Hematopoietic multipotent progenitor cell treated with erythropoietin and hydrocortisone succinate and interleukin-3 and kit ligand, for 17 days (in vitro differentiated cells): ENCODE data around the gene FTSJ1.

Source experiments
- DNase-seq: peaks from one replicate; pipeline ENCODE4 v3.0.0-alpha.2; 2015; ENCODE audit warnings: low spot score

Gene FTSJ1

DNA sequence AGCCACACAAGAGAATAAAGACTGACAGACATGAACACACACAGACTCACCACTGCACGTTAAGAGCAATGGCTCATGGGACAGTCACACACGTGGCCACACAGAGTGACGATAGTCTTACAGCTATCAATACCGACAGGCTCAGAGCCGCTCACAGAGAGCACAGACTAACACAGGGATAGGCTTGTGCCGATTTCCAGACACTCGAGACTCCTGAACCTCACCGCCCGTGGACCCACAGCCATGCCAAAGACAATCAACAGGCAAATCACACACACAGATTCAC, 5.2 kb upstream of the FTSJ1 start:
- no peak for DNase-seq

DNA sequence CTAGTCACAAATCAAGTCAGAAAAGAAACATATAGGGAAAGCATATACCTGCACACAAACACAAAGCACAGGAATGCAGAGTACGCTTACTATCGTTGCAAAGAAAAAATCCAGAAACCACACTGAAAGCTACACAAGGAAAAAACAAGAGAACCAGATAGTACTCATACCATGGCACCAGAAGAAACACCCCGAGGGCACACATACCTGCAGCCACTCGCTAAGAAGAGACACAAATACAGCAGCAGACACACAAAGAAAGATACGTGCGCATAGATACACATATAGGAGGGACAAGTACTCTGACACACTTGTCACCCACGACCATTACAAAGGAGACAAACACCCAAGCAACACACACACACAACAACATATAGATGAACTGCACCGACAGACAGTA, 4.5 kb upstream of the FTSJ1 start:
- DNase-seq = no peak

DNA sequence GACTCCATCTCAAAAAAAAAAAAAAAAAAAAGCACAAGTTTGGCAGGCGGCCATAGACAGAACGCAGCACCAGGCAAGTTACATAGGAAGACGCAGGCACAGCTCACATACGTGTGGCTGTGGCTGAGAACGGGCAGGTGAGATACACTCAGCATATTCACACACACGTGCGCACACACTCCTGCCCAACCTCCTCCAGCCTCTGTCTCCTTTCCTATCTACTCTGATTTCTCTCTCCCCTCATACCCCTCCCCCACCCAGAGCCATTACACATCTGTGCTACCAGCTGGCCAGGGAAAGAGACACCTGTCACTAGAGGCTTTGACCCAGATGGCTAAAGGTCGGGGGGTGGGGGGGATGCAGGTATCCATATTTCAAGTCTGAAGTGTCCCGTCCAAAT, 3.8 kb upstream of the FTSJ1 start:
- DNase-seq = no peak

DNA sequence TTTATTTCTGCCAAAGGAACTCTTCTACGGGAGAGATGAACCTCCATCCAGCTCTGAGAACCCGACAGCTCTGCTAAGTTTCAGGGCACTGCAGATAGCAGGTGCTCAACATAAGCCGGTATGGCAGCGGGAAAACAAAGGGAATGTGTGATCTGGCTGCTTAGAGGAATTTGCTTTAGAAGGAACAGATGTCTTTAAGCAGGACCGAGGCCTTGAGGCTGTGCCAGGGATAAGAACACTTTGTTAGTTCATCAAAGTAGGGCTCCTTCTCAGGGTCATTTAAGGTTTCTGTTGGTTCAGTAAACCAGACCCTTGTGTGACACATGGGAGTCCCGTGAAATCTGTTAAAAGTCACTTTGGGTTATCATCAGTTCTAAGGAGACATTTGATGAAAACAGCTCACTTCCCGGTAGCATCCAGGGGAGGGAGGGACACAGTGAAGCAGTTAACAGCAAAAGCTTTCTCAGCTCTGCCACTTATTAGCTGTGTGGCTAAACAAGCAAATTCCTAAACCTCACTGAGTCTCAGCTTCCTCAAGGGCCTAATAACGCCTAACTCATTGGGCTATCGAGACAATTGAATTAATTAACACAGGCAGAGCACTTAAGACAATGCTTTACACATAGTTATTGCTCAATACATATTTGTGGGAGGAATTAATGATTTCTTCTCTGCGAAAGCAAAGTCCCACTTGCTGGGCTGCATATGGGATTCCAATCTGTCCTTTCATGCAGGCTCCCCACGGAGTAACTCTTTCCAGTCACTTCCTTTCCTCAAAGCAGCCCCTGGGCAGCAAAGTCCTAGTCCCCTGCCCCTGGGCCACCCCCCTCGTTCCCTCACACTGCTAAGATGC, 2.9 kb upstream of the FTSJ1 start:
- no peak for DNase-seq

DNA sequence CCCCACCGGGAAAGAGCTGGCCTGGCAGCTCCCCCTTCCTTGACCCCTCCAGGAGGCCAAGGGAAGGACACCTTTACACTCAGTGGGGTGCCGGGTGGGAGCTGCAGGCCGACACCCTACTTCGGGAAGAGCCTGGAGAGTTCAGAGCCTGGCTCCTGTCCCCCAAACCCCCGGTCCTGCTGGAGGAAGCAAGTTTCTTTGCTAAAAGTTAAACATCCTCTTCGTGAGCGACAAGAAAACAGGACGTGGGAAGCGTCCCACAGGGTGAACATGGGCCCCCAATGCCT, 2.4 kb upstream of the FTSJ1 start:
- no peak for DNase-seq

DNA sequence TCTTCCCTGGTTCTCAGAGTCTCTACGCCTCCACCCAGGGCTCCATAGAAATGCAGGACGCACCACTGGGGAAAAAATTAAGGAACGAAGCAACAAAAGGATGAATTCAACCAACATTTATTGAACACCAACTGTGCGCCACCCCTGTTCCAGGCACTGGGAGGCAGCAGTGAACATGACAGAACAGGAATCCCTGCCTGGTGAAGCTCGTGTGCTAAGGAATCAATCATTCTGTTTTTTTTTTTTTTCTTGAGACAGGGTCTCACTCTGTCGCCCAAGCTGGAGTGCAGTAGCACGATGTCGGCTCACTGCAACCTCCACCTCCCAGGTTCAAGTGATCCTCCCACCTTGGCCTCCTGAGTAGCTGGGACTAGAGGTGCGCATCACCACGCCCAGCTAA, 1.9 kb upstream of the FTSJ1 start:
- DNase-seq = no peak

DNA sequence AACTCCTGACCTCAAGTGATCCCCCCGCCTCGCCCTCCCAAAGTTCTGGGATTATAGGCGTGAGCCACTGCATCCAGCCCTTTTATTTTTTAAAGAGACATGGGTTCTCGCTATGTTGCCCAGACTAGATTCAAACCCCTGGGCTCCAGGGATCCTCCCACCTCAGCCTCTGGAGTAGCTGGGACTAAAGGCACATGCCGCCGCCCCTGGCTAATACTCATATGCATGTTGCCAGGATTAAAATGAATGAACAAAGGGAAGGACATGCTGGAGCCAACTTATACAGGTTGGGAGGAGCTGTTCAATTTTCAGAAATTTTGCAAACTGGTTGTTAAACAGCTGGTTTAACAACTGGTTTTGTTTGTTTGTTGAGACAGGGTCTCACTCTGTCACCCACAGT, 1.4 kb upstream of the FTSJ1 start:
- DNase-seq = no peak

DNA sequence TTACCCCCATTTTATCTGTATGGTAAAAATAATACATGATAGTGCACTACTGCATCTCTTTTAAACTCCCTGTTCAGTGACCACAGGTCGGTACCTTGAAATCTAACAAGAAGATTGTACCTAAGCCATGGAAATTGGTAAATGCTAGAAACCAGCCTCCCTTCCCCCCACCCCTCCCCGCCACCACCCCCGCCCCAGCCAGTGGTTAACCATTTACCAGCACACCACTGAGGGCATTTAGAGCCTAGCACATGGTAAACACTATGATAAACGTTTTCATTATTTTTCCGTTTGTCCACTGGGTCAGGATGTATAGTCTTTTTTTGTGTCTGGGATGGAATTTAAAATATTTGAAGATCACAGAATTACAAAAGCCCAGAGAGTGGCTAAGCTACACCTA, 703 bp upstream of the FTSJ1 start:
- DNase-seq = no peak

DNA sequence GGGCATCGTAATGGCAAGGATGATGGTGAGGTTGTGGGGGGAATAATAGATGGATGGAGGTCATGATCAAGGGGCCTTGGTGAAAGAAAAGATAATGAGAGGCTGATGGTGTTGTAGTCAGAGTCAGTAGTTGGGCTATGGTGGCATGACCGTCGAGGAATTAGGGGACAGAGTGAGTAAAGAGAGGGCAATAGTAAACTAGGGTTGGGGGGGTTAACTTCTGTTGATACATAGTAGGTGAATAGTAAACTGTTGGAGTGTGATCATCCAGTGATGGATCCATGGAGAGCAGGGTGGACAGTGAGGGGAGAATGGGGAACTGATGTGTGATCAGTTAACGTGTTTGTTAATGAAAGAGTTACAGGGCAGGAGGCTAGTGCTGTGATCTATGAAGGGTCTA, 920 bp downstream of the FTSJ1 start:
- DNase-seq = no peak

DNA sequence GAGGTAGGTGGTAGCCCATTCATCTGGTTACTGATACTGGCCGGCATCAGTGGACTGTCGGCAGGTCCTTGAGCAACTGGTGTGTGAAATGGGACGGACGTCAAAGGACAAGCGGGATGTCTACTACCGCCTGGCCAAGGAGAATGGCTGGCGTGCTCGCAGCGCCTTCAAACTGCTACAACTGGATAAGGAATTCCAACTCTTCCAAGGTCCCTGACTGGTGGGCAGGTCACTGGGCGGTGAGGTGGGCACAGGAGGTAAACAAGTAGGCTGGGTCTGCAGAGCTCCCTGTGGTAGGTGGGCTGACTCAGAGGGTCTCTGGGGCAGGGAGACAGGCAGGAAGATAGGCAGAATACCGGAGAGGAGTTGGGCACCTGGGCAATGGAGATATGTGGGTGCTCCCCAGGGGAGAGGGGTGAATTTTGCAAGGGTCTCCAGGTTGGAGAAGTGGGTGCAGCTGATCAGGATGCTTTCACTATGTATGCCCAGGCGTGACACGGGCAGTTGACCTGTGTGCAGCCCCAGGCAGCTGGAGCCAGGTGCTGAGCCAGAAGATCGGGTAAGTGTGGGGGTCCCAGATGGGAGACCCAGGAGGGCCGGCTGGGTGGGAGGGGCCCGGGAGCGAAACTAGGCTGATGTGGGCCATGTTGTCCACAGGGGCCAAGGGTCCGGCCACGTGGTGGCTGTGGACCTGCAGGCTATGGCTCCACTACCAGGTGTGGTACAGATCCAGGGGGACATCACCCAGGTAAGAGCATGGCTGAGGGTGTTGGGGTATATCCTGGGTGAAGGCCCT, 2.2 kb downstream of the FTSJ1 start:
- DNase-seq = no peak

DNA sequence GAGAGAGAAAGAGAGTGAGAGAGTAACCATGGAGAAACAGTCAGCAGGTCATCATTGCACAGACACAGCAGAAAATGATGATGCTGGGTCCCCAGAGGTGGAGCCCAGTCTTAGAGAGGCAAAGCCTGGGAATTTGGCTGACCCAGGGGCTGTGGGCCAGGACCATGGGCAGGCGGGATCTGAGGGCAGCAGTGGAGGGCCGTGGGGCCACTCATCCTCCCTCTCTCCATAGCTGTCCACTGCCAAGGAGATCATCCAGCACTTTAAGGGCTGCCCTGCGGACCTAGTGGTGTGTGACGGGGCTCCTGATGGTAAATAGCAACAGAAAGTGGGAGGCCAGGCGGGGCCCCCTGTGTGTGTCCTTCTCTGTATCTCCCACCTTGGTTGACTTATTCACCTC, 2.8 kb downstream of the FTSJ1 start:
- no peak for DNase-seq

DNA sequence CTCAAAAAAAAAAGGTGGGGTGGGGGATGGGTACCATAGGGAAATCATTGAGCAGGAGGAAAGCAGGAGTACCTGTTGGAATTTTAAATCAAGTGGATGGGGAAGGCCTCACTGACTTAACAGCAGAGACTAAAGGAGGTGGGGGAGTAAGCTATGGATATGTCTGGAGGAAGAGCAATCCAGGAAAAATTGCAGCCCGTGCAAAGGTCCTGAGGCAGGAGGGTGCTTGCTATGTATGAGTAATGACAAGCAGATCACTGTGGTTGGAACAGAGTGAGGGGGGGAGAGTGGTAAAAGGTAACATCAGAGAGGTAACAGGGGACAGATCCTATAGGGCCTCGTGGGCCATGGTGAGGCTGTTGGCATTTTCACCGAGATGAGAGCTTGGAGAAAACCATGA, 4.1 kb downstream of the FTSJ1 start:
- DNase-seq = no peak

DNA sequence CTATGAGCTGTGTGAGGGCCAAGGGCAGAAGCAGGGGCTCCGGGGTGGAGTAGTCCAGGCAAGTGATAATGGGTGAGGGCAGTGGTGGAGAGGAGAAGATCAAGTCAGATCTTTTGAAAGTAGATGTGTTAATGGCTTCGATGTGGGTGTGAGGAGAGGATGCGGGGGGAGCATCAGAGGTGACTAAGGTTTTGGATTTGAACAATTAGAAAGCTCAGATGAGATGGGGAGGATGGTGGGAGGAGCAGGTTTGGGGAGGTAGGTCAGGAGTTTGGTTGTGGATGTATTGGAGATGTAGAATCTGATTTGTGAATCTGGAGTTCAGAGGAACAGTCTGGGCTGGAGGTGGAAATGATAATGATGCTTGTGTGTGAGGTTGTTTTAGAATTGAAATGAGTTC, 4.6 kb downstream of the FTSJ1 start:
- no peak for DNase-seq

DNA sequence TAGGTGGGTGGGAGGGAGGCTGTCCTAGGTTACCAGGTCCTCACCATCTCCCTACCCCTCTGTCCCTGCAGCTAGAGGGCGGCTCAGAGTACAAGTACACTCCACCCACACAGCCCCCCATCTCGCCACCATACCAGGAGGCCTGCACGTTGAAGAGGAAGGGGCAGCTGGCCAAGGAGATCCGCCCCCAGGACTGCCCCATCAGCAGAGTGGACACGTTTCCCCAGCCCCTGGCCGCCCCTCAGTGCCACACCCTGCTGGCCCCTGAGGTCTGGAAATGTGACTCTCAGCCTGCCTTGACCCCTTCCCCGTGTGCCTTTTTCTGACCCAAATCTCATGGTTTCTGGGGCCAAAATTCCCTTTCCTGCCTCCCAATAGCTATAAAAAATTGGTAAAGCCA, 6.5 kb downstream of the FTSJ1 start:
- no peak for DNase-seq

DNA sequence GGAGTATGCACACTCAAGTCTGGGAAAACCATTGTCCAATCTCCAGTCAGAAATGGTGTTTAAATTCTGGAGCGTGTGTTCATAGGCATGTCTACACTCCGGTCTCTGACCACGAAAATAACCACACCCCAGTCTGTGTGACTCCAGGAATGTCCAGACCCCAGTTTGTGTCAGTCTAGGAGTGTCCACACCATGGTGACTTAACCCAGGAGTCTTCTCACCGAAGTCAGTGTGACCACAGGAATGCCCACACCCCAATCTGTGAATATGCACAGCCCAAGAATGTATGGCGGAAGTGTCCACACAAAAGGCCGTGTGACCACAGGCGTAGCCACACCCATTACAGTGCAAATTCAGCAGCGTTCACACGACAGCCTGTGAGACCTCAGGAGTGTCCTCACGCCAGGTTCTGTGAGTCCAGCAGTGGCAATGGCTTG, 11.4 kb downstream of the FTSJ1 start:
- no peak for DNase-seq

DNA sequence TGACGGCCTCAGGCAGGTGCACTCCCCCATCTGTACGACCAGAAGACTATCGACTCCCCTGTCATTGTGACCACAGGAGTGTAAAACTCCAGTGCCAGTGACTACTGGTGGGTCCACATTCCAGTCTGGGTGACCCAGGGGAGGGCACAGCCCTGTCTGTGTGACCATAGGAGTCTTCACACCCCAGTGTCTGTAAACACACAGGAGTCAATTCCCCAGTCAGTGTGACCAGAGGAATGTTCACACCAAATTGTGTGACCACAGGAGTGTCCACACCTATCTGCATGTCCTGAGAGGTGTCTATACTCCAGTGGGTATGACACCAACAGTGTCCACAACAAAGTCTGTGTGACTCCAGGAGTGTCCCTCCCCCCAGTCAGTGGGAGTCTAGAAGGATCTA, 12.0 kb downstream of the FTSJ1 start:
- DNase-seq = no peak

DNA sequence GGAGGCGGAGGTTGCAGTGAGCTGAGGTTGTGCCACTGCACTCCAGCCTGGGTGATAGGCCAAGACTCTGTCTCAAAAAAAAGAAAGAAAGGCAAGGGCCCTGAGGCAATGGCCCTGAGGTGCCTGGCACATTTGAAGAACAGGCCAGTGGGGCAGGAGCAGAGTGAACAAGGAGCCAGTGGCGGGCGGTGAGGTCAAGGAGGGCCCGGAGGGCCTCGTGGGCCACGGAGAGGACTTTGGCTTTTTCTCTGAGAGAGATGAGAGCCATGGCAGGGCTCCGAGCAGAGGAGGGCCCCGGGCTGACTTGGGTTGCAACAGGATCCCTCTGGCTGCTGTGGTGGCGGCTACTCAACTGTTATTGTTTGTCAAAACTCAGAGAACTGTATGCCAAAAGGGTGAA, 13.3 kb downstream of the FTSJ1 start:
- no peak for DNase-seq

DNA sequence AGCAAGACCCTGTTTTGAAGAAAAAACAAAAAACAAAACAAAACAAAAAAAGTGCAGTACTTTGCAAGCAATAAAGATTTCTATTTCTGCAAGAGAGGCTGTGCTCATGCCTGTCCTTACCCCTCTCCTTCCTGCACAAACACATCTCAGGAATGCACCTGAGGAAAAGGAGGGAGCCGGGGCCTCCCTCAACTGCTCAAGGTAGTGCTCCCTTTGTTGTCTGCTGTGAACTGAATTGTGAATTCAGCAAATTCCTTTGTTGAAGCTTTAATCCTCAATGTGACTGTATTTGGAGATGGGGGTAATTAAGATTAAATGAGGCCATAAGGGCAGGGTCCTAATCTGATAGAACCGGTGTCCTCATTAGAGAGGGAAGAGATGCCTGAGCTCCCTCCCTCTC, 13.9 kb downstream of the FTSJ1 start:
- DNase-seq = no peak

DNA sequence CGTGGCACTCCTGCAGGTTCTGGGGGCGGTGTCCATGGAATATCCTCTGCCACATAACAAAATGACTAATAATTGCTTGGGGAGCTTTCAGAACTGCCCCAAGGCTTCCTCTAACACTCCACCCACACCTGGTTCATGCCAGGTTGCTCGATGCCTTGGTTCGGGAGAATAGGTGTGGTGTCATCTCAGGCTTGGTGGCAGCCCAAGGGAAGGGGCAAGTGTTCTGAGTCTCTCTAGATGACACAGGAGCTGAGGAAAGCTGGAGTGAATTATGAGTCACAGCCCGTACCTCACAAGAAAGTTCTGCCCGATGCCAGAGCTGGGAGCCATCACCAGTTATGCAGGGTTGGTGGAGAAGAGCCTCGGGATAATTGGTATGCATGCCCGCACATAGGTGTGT, 14.7 kb downstream of the FTSJ1 start:
- DNase-seq = no peak

DNA sequence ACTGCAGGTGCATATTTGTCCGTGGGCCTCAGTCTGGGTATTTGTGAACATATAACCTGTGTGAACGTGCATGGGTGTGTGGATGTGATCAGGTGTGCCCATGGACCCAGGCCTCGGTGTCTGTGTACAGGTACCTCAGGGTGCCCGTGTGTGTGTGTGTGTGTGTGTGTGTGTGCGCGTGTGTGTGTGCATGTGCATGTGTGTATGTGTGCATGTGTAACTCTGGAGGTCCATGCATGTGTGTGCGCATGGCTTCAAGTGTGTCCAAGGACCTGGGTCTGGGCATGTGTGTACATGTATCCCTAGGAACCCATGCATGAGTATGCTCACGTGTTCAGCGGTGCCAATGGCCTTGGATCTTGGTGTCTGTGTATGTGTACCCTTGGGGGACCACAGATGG, 15.8 kb downstream of the FTSJ1 start:
- no peak for DNase-seq

DNA sequence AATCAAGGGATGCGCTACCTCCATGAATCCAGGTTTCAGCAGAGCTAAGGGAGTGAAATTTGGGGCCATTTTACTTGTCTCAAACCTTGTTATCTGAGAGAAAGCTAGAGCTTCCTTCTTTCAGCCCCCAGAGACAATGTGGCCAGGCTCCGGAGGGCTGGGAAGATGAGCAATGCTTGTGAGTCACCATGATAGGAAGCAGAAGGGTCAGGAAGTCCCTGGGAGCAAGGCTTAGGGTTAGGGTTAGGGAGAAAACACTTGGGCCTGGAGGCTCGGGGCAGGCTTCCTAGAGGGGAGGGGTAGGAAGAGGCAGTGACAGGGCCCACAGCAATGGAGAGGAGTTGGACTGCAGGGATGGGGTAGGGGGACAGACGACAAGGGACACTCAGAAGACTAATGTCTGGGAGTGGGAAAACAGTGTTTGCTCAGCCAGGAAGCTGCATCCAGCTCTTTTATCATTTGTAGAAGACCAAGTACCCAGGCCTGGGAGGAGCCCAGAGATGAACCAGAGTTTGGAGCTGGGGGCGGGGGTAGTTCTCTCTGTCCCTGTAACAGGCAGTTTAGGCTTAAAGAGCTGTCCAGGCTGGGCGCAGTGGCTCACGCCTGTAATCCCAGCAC, 16.4 kb downstream of the FTSJ1 start:
- no peak for DNase-seq

DNA sequence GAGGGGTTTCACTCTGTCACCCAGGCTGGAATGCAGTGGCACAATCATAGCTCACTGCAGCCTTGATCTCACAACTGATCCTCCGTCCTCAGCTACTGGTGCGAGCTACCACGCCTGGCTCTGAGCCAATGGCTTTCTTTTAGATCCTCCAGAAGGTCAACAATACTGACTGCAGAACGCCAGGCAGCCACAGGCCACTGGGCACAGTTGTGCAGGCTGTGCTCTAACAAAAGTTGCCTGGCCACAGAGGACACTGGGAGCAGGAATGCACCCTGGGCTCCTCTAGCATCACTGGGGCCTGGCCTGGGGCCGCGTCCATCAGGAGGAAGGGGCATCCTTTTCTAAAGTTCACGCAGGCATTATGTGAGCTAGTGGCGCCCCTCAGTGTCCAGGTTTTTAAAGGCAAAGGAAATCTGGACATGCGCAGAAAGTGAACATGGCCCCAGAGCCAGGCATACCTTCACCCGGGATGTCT, 17.9 kb downstream of the FTSJ1 start:
- DNase-seq = peak; percentile 26

DNA sequence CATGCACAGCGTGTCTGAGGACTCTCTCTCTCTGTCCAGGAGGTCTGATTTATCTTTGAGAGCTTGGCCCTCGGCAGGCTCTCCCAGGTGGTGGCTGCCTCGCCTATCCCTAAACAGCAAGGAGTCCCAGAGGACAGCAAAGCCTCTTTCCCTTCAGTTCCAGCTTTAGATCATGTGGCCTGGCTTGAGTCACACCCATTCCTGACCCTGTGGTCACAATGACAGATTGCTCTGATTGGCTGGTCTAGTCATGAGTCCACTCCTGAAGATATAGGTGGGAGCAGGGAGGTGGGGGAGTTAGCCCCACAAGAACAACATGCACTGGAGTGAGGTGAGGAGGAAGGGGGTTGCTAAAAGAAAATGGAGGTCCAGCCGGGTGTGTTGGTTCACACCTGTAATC, 20.7 kb downstream of the FTSJ1 start:
- DNase-seq = no peak

DNA sequence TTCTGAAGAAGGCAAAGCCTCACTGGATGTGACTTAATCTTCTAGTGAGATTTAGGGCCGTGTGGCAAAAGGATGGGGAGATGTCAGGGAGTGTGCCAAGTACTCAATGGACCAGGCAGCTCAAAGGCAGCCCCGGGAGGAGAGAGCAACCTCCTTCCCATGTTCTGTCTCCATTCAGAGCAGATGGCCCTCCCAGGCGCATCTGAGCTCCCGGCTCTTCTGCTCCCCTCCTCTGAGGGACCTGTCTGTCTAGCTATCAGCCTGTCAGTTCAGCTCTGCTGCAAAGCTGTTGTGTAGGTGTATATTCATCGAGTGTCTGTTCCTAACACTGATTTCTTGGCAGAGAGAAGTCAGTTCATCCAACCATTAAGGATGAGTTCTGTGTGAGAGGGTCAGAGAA, 21.9 kb downstream of the FTSJ1 start:
- DNase-seq = no peak
